K562 (cell line): ENCODE data around the gene PSME1. TPM values are rescaled to one million over a fixed set of nuclear protein-coding genes. Genes with fewer than 3 reads are reported as not detected.

ENCODE experiments used
- ATF7 ChIP-seq: fragments of 450-650 bp; IDR thresholded peaks from 2 replicates; pipeline ENCODE4 v1.7.1; 2014; ENCODE audit warnings: mild to moderate bottlenecking, moderate library complexity
- CBX2 ChIP-seq: fragments of 200-600 bp; sonication (generic); IDR thresholded peaks from one replicate; pipeline ENCODE4 v1.6.1; 2012; ENCODE audit warnings: mild to moderate bottlenecking, low read length, inconsistent platforms; ENCODE audit not compliant: insufficient read depth, poor library complexity, severe bottlenecking
- FOS ChIP-seq: IDR thresholded peaks from 3 replicates; pipeline ENCODE4 v1.6.1; 2011; ENCODE audit not compliant: insufficient read length; ENCODE audit errors: extremely low read depth
- STAG1 ChIP-seq: sonication (generic); formaldehyde crosslinking; IDR thresholded peaks from 2 replicates; pipeline ENCODE4 v1.5.0; 2020; ENCODE audit warnings: missing genetic modification reagents, borderline replicate concordance
- polyA plus RNA-seq, 8 experiments: library from polyadenylated mRNA; depleted of rRNA in 4 of 8; stranded (reverse) in 5 of 8; unstranded in 3 of 8; fragments of >200 nt; fragmentation: Nextera tagmentation in 2 of 8; fragmentation: Illumina TruSeq in 1 of 8; extraction: Ambion mirVana in 2 of 8; extraction: Trizol in 1 of 8; gene quantifications; 2 replicates each; pipeline versions ENCODE4 v1.2.1 to v1.2.3, GENCODE V29; 2011 to 2014; ENCODE audit warnings: inconsistent platforms in 1 of 8, missing spikeins in 1 of 8
- total RNA-seq, 7 experiments: library from RNA; depleted of rRNA in 6 of 7; stranded (reverse); fragments of >200 nt in 6 of 7; fragmentation: Illumina TruSeq in 2 of 7; extraction: Trizol in 2 of 7; gene quantifications; 2 replicates each; pipeline versions ENCODE4 v1.2.1 to v1.2.3, GENCODE V29; 2011 to 2021; ENCODE audit warnings: low replicate concordance in 1 of 7
- TF ChIP-seq, protein P1 (sequence below): fragments of 450-650 bp; IDR thresholded peaks from 2 replicates; pipeline ENCODE4 v1.6.1; 2016; ENCODE audit warnings: mild to moderate bottlenecking, moderate library complexity
- TF ChIP-seq, protein P2 (sequence below): sonication (generic); IDR thresholded peaks from 2 replicates; pipeline ENCODE4 v1.6.1; 2016
- TF ChIP-seq, protein P3 (sequence below): fragments of 250-450 bp; sonication (Bioruptor Pico); IDR thresholded peaks from 2 replicates; pipeline ENCODE4 v1.8.0; 2021; ENCODE audit warnings: borderline replicate concordance, mild to moderate bottlenecking, moderate library complexity; ENCODE audit not compliant: poor library complexity, severe bottlenecking
- TF ChIP-seq, protein P4 (sequence below): fragments of 450-650 bp; IDR thresholded peaks from 2 replicates; pipeline ENCODE4 v1.6.1; 2018; ENCODE audit not compliant: partially characterized antibody

Gene PSME1
- total and polyA plus RNA-seq, 9 of the 15 experiments (the other 6 are each of a cell fraction or from before 2014, with no cell fraction given): 20.3 to 180 (median 67.5) TPM

DNA sequence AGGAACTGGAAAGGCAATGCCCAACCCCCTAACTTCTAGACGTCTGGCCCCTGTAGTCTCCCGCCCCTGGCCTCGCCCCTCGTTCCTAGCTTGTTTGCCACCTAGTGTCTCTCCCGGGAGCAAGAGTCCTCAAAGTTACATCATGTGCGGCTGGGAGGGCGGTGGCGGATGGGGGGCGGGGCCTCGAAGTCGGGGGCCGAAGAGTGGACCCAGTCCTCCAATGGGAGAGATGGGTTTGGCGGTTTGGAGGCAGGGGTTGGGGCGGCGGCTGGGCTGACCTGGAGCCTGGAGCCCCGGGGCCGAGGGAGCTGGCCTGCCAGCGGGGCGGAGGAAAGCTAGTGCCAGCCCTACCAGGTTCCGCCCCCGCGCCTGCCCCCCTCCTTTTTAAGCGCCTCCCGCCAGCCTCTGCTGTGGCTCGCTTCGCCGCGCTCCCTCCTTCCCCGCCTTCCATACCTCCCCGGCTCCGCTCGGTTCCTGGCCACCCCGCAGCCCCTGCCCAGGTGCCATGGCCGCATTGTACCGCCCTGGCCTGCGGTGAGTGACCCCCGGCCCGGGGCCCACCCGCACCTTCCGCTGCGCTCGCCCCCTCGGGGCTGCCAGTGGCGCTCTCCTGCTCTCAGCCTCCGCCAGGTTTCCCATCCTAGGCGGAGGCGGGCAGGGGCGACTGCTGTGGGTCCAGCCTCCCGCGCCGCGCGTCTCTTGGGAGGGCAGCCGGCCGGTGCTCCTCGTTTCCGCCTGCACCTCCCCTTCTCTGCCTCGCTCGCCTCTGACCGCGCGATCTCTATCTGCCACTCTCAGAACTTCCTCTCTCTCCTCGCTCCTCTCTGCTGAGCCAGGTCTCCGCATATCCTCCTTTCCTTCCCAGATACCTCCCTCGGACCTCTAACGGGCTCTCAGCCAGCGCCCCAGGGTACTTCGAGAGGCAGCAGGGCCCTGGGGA is 41.8 kb upstream of the PSME1 start, which contains the start of gene PCK2 (continued):
- TF ChIP-seq, protein P1, sequence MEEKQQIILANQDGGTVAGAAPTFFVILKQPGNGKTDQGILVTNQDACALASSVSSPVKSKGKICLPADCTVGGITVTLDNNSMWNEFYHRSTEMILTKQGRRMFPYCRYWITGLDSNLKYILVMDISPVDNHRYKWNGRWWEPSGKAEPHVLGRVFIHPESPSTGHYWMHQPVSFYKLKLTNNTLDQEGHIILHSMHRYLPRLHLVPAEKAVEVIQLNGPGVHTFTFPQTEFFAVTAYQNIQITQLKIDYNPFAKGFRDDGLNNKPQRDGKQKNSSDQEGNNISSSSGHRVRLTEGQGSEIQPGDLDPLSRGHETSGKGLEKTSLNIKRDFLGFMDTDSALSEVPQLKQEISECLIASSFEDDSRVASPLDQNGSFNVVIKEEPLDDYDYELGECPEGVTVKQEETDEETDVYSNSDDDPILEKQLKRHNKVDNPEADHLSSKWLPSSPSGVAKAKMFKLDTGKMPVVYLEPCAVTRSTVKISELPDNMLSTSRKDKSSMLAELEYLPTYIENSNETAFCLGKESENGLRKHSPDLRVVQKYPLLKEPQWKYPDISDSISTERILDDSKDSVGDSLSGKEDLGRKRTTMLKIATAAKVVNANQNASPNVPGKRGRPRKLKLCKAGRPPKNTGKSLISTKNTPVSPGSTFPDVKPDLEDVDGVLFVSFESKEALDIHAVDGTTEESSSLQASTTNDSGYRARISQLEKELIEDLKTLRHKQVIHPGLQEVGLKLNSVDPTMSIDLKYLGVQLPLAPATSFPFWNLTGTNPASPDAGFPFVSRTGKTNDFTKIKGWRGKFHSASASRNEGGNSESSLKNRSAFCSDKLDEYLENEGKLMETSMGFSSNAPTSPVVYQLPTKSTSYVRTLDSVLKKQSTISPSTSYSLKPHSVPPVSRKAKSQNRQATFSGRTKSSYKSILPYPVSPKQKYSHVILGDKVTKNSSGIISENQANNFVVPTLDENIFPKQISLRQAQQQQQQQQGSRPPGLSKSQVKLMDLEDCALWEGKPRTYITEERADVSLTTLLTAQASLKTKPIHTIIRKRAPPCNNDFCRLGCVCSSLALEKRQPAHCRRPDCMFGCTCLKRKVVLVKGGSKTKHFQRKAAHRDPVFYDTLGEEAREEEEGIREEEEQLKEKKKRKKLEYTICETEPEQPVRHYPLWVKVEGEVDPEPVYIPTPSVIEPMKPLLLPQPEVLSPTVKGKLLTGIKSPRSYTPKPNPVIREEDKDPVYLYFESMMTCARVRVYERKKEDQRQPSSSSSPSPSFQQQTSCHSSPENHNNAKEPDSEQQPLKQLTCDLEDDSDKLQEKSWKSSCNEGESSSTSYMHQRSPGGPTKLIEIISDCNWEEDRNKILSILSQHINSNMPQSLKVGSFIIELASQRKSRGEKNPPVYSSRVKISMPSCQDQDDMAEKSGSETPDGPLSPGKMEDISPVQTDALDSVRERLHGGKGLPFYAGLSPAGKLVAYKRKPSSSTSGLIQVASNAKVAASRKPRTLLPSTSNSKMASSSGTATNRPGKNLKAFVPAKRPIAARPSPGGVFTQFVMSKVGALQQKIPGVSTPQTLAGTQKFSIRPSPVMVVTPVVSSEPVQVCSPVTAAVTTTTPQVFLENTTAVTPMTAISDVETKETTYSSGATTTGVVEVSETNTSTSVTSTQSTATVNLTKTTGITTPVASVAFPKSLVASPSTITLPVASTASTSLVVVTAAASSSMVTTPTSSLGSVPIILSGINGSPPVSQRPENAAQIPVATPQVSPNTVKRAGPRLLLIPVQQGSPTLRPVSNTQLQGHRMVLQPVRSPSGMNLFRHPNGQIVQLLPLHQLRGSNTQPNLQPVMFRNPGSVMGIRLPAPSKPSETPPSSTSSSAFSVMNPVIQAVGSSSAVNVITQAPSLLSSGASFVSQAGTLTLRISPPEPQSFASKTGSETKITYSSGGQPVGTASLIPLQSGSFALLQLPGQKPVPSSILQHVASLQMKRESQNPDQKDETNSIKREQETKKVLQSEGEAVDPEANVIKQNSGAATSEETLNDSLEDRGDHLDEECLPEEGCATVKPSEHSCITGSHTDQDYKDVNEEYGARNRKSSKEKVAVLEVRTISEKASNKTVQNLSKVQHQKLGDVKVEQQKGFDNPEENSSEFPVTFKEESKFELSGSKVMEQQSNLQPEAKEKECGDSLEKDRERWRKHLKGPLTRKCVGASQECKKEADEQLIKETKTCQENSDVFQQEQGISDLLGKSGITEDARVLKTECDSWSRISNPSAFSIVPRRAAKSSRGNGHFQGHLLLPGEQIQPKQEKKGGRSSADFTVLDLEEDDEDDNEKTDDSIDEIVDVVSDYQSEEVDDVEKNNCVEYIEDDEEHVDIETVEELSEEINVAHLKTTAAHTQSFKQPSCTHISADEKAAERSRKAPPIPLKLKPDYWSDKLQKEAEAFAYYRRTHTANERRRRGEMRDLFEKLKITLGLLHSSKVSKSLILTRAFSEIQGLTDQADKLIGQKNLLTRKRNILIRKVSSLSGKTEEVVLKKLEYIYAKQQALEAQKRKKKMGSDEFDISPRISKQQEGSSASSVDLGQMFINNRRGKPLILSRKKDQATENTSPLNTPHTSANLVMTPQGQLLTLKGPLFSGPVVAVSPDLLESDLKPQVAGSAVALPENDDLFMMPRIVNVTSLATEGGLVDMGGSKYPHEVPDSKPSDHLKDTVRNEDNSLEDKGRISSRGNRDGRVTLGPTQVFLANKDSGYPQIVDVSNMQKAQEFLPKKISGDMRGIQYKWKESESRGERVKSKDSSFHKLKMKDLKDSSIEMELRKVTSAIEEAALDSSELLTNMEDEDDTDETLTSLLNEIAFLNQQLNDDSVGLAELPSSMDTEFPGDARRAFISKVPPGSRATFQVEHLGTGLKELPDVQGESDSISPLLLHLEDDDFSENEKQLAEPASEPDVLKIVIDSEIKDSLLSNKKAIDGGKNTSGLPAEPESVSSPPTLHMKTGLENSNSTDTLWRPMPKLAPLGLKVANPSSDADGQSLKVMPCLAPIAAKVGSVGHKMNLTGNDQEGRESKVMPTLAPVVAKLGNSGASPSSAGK: peak; percentile 53; the same call in 1 of the 2 replicates
- TF ChIP-seq FOS: no peak
- TF ChIP-seq CBX2: no peak
- TF ChIP-seq, protein P2, sequence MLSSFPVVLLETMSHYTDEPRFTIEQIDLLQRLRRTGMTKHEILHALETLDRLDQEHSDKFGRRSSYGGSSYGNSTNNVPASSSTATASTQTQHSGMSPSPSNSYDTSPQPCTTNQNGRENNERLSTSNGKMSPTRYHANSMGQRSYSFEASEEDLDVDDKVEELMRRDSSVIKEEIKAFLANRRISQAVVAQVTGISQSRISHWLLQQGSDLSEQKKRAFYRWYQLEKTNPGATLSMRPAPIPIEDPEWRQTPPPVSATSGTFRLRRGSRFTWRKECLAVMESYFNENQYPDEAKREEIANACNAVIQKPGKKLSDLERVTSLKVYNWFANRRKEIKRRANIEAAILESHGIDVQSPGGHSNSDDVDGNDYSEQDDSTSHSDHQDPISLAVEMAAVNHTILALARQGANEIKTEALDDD: no peak
- TF ChIP-seq, protein P3, sequence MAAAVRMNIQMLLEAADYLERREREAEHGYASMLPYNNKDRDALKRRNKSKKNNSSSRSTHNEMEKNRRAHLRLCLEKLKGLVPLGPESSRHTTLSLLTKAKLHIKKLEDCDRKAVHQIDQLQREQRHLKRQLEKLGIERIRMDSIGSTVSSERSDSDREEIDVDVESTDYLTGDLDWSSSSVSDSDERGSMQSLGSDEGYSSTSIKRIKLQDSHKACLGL (CRISPR knock-in tag): no peak
- TF ChIP-seq STAG1 (CRISPR knock-in tag): no peak
- peak; percentile 39; the same call in 1 of the 2 replicates for TF ChIP-seq ATF7
- TF ChIP-seq, protein P4, sequence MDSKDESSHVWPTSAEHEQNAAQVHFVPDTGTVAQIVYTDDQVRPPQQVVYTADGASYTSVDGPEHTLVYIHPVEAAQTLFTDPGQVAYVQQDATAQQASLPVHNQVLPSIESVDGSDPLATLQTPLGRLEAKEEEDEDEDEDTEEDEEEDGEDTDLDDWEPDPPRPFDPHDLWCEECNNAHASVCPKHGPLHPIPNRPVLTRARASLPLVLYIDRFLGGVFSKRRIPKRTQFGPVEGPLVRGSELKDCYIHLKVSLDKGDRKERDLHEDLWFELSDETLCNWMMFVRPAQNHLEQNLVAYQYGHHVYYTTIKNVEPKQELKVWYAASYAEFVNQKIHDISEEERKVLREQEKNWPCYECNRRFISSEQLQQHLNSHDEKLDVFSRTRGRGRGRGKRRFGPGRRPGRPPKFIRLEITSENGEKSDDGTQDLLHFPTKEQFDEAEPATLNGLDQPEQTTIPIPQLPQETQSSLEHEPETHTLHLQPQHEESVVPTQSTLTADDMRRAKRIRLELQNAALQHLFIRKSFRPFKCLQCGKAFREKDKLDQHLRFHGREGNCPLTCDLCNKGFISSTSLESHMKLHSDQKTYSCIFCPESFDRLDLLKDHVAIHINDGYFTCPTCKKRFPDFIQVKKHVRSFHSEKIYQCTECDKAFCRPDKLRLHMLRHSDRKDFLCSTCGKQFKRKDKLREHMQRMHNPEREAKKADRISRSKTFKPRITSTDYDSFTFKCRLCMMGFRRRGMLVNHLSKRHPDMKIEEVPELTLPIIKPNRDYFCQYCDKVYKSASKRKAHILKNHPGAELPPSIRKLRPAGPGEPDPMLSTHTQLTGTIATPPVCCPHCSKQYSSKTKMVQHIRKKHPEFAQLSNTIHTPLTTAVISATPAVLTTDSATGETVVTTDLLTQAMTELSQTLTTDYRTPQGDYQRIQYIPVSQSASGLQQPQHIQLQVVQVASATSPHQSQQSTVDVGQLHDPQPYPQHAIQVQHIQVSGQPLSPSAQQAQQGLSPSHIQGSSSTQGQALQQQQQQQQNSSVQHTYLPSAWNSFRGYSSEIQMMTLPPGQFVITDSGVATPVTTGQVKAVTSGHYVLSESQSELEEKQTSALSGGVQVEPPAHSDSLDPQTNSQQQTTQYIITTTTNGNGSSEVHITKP: no peak
